Panc1 (cell line): ENCODE data around the gene NTRK3. TPM values are rescaled to one million over a fixed set of nuclear protein-coding genes. Genes with fewer than 3 reads are reported as not detected.

Experiments
- ATAC-seq: fragments of 200-7000 bp; cut with Tn5 transposase; 2 replicates; pipeline ENCODE4 v1.9.1; 2020; ENCODE audit warnings: mild to moderate bottlenecking, moderate library complexity
- BruUV-seq: library from RNA; stranded (reverse); fragments of 400-500 nt; replicated peaks from 2 replicates; lab custom pipeline; 2021; lab: Mats Ljungman, UMichigan
- CTCF ChIA-PET: fragments of 300-600 bp; sonication (Branson Sonifier 250); formaldehyde crosslinking; loops from one replicate; lab custom pipeline; 2022; ENCODE audit warnings: antibody characterized with exemption; lab: Charles Lee
- POLR2A ChIA-PET: fragments of 300-600 bp; sonication (Branson Sonifier 250); formaldehyde crosslinking; loops from one replicate; lab custom pipeline; 2022; ENCODE audit warnings: antibody characterized with exemption; lab: Charles Lee
- DNase-seq: peaks from one replicate; pipeline ENCODE4 v3.0.0-alpha.2; 2010; ENCODE audit warnings: low read depth, low spot score
- H3K27ac ChIP-seq: 2 replicates; pipeline ENCODE4 v1.5.1; 2011; ENCODE audit warnings: mild to moderate bottlenecking, low read length, inconsistent platforms
- H3K27me3 ChIP-seq: fragments of 200-500 bp; sonication (Bioruptor generic); 2 replicates; pipeline ENCODE4 v1.6.0; 2014; ENCODE audit warnings: low read length, inconsistent platforms; ENCODE audit not compliant: control insufficient read depth, insufficient read depth
- H3K36me3 ChIP-seq: fragments of 200-500 bp; sonication (Bioruptor generic); 2 replicates; pipeline ENCODE4 v1.5.1; 2014; ENCODE audit warnings: inconsistent platforms, mild to moderate bottlenecking, low read length, moderate library complexity; ENCODE audit not compliant: control insufficient read depth, insufficient read depth
- H3K4me1 ChIP-seq: 2 replicates; pipeline ENCODE4 v1.5.1; 2011; ENCODE audit warnings: inconsistent platforms, mild to moderate bottlenecking, low read length, moderate library complexity; ENCODE audit not compliant: control insufficient read depth, insufficient read depth
- H3K4me3 ChIP-seq, 2 experiments: 2 replicates each; pipeline ENCODE4 v1.5.1; 2011 to 2012; ENCODE audit warnings: low read depth in 2 of 2, low read length in 2 of 2, mild to moderate bottlenecking in 2 of 2, inconsistent platforms in 1 of 2, moderate library complexity in 1 of 2
- H3K9me3 ChIP-seq: fragments of 200-500 bp; sonication (Bioruptor generic); 2 replicates; pipeline ENCODE4 v1.5.1; 2014; ENCODE audit warnings: low read depth, mild to moderate bottlenecking, inconsistent platforms, low read length, moderate library complexity; ENCODE audit not compliant: control insufficient read depth, insufficient read depth
- POLR2AphosphoS5 ChIP-seq: IDR thresholded peaks from 2 replicates; pipeline ENCODE4 v1.6.1; 2012; ENCODE audit warnings: mild to moderate bottlenecking, low read depth, low read length, moderate library complexity
- REST ChIP-seq, 2 experiments: IDR thresholded peaks; 2 replicates each; pipeline ENCODE4 v1.6.1; 2011 to 2012; ENCODE audit warnings: low read depth in 2 of 2, control low read depth in 1 of 2, low read length in 1 of 2, mild to moderate bottlenecking in 1 of 2, moderate library complexity in 1 of 2; ENCODE audit not compliant: insufficient read depth in 1 of 2
- SIN3A ChIP-seq: IDR thresholded peaks from 2 replicates; pipeline ENCODE4 v1.6.1; 2012; ENCODE audit warnings: low read depth, mild to moderate bottlenecking, low read length, moderate library complexity, borderline replicate concordance; ENCODE audit not compliant: insufficient read depth
- TCF7L2 ChIP-seq: IDR thresholded peaks from 2 replicates; pipeline ENCODE4 v1.6.1; 2011; ENCODE audit warnings: mild to moderate bottlenecking, low read depth, low read length, inconsistent platforms
- in situ Hi-C: cut with HindIII; loops from 2 replicates; pipeline ENCODE4 v1.10.0; 2016; ENCODE audit warnings: low sequenced_read_pairs, low pct_unique_long_range_greater_than_20kb
- intact Hi-C: fragments of 100-400 bp; cut with micrococcal nuclease; formaldehyde crosslinking; loops from one replicate; pipeline ENCODE4 v1.10.0; 2022; ENCODE audit not compliant: unreplicated experiment
- total RNA-seq: library from RNA; stranded (reverse); gene quantifications from one replicate; pipeline ENCODE4 v1.2.1, GENCODE V29; 2021; ENCODE audit not compliant: unreplicated experiment
- TF ChIP-seq, protein P1 (sequence below): fragments of 450-650 bp; IDR thresholded peaks from 2 replicates; pipeline ENCODE4 v1.5.1; 2017; ENCODE audit warnings: mild to moderate bottlenecking

Gene NTRK3
- total RNA-seq, 1 experiment from 2014 or later, result not detected

GRCh38 chr15:88018869-88019641 is 237.5 kb downstream of the NTRK3 start:
- no TSS peak for BruUV-seq
- H3K27ac ChIP-seq, result no peak overlapping the region
- H3K4me1 ChIP-seq, result no peaks in the 10 kb centered on the region

DNA sequence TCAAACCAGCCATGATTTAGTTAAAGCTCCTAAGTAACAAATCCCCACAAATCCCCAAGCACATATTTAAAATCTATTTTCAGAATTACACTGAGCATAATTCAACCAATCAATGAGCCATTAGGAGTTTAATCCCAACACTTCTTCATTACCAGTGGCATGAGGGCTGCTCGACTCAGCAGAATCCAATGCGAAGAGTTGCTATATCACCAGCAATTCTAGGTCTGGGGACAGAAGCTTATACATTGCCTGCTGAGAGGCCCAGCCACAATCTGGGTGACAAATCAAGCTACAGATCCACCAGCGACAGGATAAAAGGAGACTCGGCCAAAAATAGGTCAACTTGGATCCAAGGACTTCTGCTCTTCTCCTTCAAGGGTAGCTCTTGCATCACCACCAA is 238.8 kb downstream of the NTRK3 start:
- POLR2A ChIA-PET, result no interaction called here
- Histone ChIP-seq H3K27ac (no peak overlapping the region), H3K9me3 (no peaks in the 10 kb centered on the region), H3K27me3 (no peaks in the 10 kb centered on the region), H3K4me3 (no peak overlapping the region), H3K4me1 (no peaks in the 10 kb centered on the region), H3K36me3 (no peaks in the 10 kb centered on the region)
- intact Hi-C loops, result no loop called here
- TF ChIP-seq REST (IDR thresholded peaks at IDR 0.05; ENCODE audit: insufficient read depth in 1 of 2, low read depth in 2 of 2, low read length in 1 of 2) (no peak), TCF7L2 (no peak), POLR2AphosphoS5 (no peak), SIN3A (no peak)
- TF ChIP-seq, protein P1, sequence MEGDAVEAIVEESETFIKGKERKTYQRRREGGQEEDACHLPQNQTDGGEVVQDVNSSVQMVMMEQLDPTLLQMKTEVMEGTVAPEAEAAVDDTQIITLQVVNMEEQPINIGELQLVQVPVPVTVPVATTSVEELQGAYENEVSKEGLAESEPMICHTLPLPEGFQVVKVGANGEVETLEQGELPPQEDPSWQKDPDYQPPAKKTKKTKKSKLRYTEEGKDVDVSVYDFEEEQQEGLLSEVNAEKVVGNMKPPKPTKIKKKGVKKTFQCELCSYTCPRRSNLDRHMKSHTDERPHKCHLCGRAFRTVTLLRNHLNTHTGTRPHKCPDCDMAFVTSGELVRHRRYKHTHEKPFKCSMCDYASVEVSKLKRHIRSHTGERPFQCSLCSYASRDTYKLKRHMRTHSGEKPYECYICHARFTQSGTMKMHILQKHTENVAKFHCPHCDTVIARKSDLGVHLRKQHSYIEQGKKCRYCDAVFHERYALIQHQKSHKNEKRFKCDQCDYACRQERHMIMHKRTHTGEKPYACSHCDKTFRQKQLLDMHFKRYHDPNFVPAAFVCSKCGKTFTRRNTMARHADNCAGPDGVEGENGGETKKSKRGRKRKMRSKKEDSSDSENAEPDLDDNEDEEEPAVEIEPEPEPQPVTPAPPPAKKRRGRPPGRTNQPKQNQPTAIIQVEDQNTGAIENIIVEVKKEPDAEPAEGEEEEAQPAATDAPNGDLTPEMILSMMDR, result no peak
- CTCF ChIA-PET, result no interaction called here
- no TSS peak for BruUV-seq
- in situ Hi-C loops, result no loop called here
- DNase-seq, result no peak
- no peak for ATAC-seq

More at GRCh38 chr15:88018869-88019641, 237.5 kb downstream of the NTRK3 start:
- intact Hi-C loops, result no loop called here
- Histone ChIP-seq H3K9me3 (no peaks in the 10 kb centered on the region), H3K36me3 (no peaks in the 10 kb centered on the region), H3K4me3 (no peak overlapping the region), H3K27me3 (no peaks in the 10 kb centered on the region)
- TF ChIP-seq TCF7L2 (no peak), REST (IDR thresholded peaks at IDR 0.05; ENCODE audit: insufficient read depth in 1 of 2, low read depth in 2 of 2, low read length in 1 of 2) (no peak), POLR2AphosphoS5 (no peak), SIN3A (no peak)
- TF ChIP-seq, protein P1, result no peak
- ChIA-PET CTCF (no interaction called here), POLR2A (no interaction called here)
- no peak for ATAC-seq
- DNase-seq, result no peak
- in situ Hi-C loops, result no loop called here
